Vagina (tissue), 2 donors: ENCODE results near the gene TAS2R14. TPM values are rescaled to one million over a fixed set of nuclear protein-coding genes. Genes with fewer than 3 reads are reported as not detected.

Source experiments
- DNase-seq, 2 donors: peaks; one replicate each; pipeline ENCODE4 v3.0.0-alpha.2; 2017; ENCODE audit errors: extremely low spot score in 2 of 2
- H3K27ac ChIP-seq: fragments of 200-600 bp; sonication (generic); one replicate; pipeline ENCODE4 v1.5.1; 2019
- H3K27me3 ChIP-seq: fragments of 200-600 bp; sonication (generic); one replicate; pipeline ENCODE4 v1.5.1; 2019
- H3K36me3 ChIP-seq, 2 donors: fragments of 200-600 bp; sonication (generic); one replicate each; pipeline ENCODE4 v1.5.1; 2017 to 2019
- H3K4me1 ChIP-seq: fragments of 200-600 bp; sonication (generic); one replicate; pipeline ENCODE4 v1.5.1; 2019
- H3K4me3 ChIP-seq, 2 donors: fragments of 200-600 bp; sonication (generic); 1 replicate in 1 of 2; 2 replicates in 1 of 2; pipeline ENCODE4 v1.5.1; 2016 to 2019
- H3K9me3 ChIP-seq: fragments of 200-600 bp; sonication (generic); one replicate; pipeline ENCODE4 v1.5.1; 2019
- CTCF ChIP-seq, 3 experiments: fragments of 450-650 bp in 2 of 3; fragments of 200-600 bp in 1 of 3; sonication (generic) in 1 of 3; IDR thresholded peaks; one replicate each; pipeline ENCODE4 v1.5.1; 2017 to 2019; ENCODE audit warnings: antibody characterized with exemption in 3 of 3, mild to moderate bottlenecking in 2 of 3, moderate library complexity in 2 of 3
- POLR2A ChIP-seq, 2 donors: fragments of 450-650 bp; IDR thresholded peaks; one replicate each; pipeline ENCODE4 v1.6.1; 2017; ENCODE audit warnings: antibody characterized with exemption in 2 of 2, mild to moderate bottlenecking in 2 of 2, moderate library complexity in 2 of 2
- POLR2AphosphoS5 ChIP-seq, 2 donors: sonication (generic); formaldehyde crosslinking; IDR thresholded peaks; one replicate each; pipeline ENCODE4 v1.9.0; 2017; ENCODE audit warnings: antibody characterized with exemption in 2 of 2, mild to moderate bottlenecking in 2 of 2, low read depth in 1 of 2; ENCODE audit not compliant: insufficient read depth in 1 of 2
- intact Hi-C: fragments of 100-400 bp; cut with DNase I; formaldehyde crosslinking; loops from one replicate; pipeline ENCODE4 v1.15.1; 2023
- total RNA-seq: library from RNA; depleted of rRNA; stranded (reverse); fragments of >200 nt; gene quantifications from one replicate; pipeline ENCODE4 v1.2.3, GENCODE V29; 2016

TAS2R14 gene
- total RNA-seq, 1 donor from 2014 or later = 5.2 TPM

- H3K4me1 ChIP-seq = no peaks in the 10 kb centered on the region
- intact Hi-C loops = no loop called here
- no peak overlapping the region for H3K4me3 ChIP-seq
- no peaks in the 10 kb centered on the region for H3K9me3 ChIP-seq
- no peak for DNase-seq
- no peaks in the 10 kb centered on the region for H3K27me3 ChIP-seq
- H3K36me3 ChIP-seq = no peaks in the 10 kb centered on the region
- no peak overlapping the region for H3K27ac ChIP-seq
- TF ChIP-seq CTCF (IDR thresholded peaks at IDR 0.05) (no peak), POLR2A (IDR thresholded peaks at IDR 0.05) (no peak), POLR2AphosphoS5 (IDR thresholded peaks at IDR 0.05; ENCODE audit: insufficient read depth in 1 of 2, low read depth in 1 of 2) (no peak)
Measured at GRCh38 chr12:10952645-10953044, 13.6 kb upstream of the TAS2R14 start.

GRCh38 chr12:10943167-10943566 is 4.1 kb upstream of the TAS2R14 start:
- intact Hi-C loops = no loop called here
- DNase-seq = no peak
- TF ChIP-seq CTCF (IDR thresholded peaks at IDR 0.05) (no peak), POLR2A (IDR thresholded peaks at IDR 0.05) (no peak), POLR2AphosphoS5 (IDR thresholded peaks at IDR 0.05; ENCODE audit: insufficient read depth in 1 of 2, low read depth in 1 of 2) (no peak)

GRCh38 chr12:10941916-10942607 is 3.0 kb upstream of the TAS2R14 start:
- H3K4me1 ChIP-seq = no peaks in the 10 kb centered on the region
- TF ChIP-seq POLR2AphosphoS5 (IDR thresholded peaks at IDR 0.05; ENCODE audit: insufficient read depth in 1 of 2, low read depth in 1 of 2) (no peak), CTCF (IDR thresholded peaks at IDR 0.05) (no peak), POLR2A (IDR thresholded peaks at IDR 0.05) (no peak)
- no peak overlapping the region for H3K27ac ChIP-seq
- DNase-seq = no peak
- no peaks in the 10 kb centered on the region for H3K27me3 ChIP-seq
- intact Hi-C loops = no loop called here
- no peaks in the 10 kb centered on the region for H3K9me3 ChIP-seq
- H3K36me3 ChIP-seq = no peaks in the 10 kb centered on the region
- H3K4me3 ChIP-seq = no peak overlapping the region

More at GRCh38 chr12:10943167-10943566, 4.1 kb upstream of the TAS2R14 start:
- no peaks in the 10 kb centered on the region for H3K36me3 ChIP-seq
- no peaks in the 10 kb centered on the region for H3K27me3 ChIP-seq
- H3K9me3 ChIP-seq = no peaks in the 10 kb centered on the region
- no peak overlapping the region for H3K27ac ChIP-seq
- no peaks in the 10 kb centered on the region for H3K4me1 ChIP-seq
- H3K4me3 ChIP-seq = no peak overlapping the region

- DNase-seq = no peak
- intact Hi-C loops = no loop called here
- no peaks in the 10 kb centered on the region for H3K36me3 ChIP-seq
- H3K27me3 ChIP-seq = no peaks in the 10 kb centered on the region
- no peak for TF ChIP-seq CTCF (IDR thresholded peaks at IDR 0.05)
- TF ChIP-seq POLR2A (IDR thresholded peaks at IDR 0.05) = no peak
- no peak for TF ChIP-seq POLR2AphosphoS5 (IDR thresholded peaks at IDR 0.05; ENCODE audit: insufficient read depth in 1 of 2, low read depth in 1 of 2)
- no peaks in the 10 kb centered on the region for H3K4me1 ChIP-seq
- no peak overlapping the region for H3K4me3 ChIP-seq
- H3K9me3 ChIP-seq = no peaks in the 10 kb centered on the region
- H3K27ac ChIP-seq = no peak overlapping the region
Measured at GRCh38 chr12:10941369-10941768, 2.3 kb upstream of the TAS2R14 start.

GRCh38 chr12:10940389-10940788 is 1.3 kb upstream of the TAS2R14 start:
- no peak for DNase-seq
- intact Hi-C loops = no loop called here
- Histone ChIP-seq H3K27me3 (no peaks in the 10 kb centered on the region), H3K9me3 (no peaks in the 10 kb centered on the region), H3K27ac (no peak overlapping the region), H3K4me1 (no peaks in the 10 kb centered on the region), H3K4me3 (no peak overlapping the region), H3K36me3 (no peaks in the 10 kb centered on the region)
- no peak for TF ChIP-seq POLR2AphosphoS5 (IDR thresholded peaks at IDR 0.05; ENCODE audit: insufficient read depth in 1 of 2, low read depth in 1 of 2)
- no peak for TF ChIP-seq POLR2A (IDR thresholded peaks at IDR 0.05)
- TF ChIP-seq CTCF (IDR thresholded peaks at IDR 0.05) = no peak
